HG02938 (cell line): ENCODE measurements around the gene B3GNT7.
"Not testable (repeated sequence)": the region's sequence is repeated elsewhere in the genome, so short reads cannot be mapped to it uniquely, and the experiment has no call there.

Experiments
- ATAC-seq: cut with Tn5 transposase; IDR thresholded peaks from one replicate; pipeline ENCODE4 v1.9.1; 2021; ENCODE audit warnings: mild to moderate bottlenecking, moderate library complexity; ENCODE audit not compliant: unreplicated experiment

Gene B3GNT7

DNA sequence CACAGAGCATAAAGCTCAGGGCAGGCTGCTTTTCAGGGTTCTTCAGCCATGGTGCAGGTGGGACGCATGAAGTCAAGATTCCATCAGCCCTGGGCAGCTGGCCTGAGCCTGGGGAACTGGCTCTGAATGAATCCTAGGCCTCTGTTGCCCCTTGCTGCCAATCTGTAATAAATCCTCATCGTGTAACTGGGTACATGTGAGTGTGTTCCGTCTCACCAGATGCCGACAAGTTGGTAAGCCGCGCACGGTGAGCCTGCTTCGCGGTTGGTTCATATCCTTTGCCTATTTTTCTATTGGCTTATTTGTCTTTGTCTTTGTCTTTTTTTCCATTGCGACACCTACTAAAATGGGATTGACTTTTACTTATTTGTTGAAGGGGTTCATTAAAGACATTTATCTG, 27.7 kb downstream of the B3GNT7 start:
- no peak for ATAC-seq

DNA sequence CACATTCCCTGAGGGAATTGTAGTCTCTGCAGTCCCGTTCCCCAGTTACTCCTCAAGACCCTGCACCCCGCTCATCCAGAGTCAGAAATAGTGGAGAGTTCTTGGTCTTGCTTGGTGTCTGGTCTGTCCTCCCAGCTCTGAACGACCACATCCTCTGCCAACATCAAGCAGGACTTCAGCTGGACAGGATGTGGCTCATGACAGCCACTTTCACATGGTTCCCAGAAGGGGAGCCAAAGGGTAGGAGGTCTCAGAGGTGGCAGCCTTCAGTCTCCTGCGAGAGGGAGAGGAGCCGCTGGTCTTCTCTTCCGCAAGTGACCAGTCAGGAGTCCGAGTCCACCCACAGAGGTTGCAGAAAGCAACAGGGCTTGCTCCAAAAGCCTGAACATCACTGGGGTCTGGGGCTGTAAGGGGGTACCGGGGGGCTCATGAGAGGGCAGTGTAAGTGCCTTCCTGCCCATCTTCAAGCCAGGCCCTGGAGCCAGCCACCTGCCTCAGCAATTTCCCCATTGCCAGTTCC, 29.8 kb downstream of the B3GNT7 start:
- no peak for ATAC-seq

DNA sequence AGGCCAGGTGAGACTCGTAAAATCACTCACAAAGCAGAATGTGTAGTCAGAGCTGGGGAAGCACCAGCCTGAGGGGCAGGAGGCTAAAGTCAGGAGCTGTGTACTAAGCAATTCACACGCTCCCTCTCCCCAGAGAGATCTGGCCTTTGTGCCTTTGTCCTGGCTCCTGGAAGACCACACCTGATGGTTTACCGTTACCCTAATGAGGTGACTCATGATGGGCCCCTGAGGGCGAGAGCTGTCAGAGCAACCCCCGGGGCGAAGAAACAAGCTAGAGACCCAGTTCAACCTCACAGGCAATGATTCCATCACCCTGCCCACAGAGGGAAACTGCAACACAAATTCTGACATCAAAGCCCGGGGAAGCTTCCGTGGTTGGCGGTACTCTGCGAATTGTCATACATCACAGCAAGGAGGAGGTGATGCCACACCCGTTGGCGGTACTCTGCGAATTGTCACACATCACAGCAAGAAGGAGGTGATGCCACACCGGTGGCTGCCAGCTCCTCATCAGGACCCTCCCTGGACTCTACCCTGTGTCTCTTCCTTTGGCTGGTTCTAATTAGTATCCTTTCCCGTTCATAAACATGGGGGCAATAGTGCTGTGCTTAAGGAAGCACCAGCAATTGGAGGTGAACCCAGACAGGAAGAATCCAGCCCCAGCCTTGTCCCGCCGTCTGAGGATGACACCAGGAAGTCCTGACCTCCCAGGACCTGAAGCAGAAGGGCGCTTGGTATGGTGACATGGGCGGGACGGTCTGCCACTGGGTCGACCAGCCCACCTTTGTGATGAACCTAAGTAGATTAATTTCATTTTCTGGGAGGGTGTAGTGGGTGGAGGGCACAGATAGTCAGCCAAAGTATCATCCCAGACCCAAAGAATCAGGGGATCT, 30.5 kb downstream of the B3GNT7 start:
- ATAC-seq, result no peak

DNA sequence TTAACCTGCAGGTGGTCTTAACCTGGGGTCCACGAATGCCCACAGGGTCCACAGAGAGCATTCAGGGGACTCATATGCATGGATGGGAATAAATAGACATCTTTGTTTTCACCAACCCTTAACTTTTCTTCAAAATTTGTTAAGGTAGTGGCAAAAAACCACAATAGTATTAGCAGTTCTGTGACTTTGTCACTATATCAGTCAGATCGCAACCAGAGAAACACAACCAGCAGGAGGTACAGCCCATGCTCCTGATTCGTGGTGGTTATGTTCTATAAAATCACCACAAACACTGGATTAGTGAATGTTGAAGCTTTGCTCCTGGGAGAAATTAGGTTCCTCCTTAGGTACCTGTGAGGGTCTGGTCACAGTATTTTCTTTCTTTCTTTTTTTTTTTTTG, 31.6 kb downstream of the B3GNT7 start:
- ATAC-seq, result no peak

DNA sequence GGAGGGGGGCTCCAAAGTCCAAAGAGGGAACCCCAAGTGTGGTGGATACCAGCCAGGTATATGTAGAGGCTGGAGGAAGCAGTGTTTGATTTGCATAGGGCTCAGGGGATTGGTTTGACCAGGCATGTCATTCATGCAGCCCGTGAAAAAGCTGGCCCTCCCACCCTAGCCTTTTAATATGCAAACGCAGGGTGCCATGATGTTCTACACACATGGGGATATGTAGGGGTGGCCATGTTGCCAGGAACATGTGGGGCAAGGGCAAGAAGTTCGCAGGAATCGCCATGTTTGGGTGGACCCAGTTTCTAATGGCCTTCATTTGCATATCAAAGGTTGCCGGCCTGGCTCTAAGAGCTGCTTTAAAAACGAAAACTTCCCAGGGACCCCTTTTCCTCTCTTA, 33.6 kb downstream of the B3GNT7 start:
- no peak for ATAC-seq

DNA sequence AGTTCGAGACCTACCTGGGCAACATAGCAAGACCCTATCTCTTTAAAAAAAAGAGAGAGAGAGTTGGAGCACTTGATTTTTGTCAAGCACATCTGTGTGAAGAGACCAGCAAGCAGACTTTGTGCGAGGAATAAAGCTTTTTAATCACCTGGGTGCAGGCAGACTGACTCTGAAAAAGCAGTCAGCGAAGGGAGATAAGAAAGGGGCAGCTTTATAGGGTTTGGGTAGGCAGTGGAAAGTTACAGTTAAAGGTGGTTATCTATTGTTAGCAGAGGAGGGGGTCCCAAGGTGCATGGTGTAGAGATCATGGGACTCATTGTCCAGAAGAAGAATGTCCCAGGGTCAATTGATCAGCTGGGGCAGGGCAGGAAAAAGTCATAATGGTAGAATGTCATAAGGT, 34.4 kb downstream of the B3GNT7 start:
- no peak for ATAC-seq

DNA sequence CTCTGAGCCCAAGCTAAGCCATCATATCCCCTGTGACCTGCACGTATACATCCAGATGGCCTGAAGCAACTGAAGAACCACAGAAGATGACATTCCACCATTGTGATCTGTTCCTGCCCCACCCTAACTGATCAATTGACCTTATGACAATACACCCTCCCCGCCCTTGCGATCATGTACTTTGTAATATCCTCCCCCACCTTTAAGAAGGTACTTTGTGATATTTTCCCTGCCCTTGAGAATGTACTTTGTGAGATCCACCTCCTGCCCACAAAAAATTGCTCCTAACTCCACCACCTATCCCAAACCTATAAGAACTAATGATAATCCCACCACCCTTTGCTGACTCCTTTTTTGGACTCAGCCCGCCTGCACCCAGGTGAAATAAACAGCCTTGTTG, 34.9 kb downstream of the B3GNT7 start:
- not testable (repeated sequence) for ATAC-seq

DNA sequence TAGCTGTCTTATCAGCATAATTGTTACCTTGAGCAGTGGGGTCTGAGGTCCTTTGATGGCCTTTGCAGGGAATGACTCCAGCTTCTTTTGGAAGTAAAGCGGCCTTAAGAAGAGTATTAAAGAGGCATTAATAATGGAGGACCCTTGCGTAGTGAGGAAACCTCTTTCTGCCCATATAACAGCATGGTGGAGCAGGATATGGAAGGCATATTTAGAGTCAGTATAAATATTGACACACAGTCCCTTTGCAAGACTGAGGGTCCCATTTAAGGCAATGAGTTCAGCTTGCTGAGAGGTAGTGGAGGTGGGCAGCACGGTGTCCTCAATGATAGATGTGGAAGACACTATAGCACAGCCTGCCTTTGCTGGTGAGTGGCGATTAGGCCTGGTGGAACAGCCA, 36.1 kb downstream of the B3GNT7 start:
- ATAC-seq, result no peak

DNA sequence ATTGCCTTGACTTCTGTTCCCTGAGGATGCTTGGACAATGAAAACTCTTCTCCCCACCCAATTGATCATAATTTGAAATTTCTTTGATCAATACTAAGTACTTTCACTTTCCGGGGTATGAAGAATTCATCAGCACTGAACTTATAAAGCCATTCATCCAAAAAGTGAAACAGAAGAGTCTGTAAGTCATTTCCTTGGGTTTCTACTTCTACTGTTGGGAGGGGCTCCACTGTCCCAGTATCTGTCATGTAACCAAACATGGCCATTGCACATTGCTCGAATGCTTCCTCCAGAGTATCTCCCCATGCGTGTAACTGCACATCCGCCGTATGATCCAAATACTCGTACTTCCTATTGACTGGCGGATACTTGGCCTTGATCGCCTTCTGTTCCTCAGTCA, 38.5 kb downstream of the B3GNT7 start:
- ATAC-seq, result no peak

DNA sequence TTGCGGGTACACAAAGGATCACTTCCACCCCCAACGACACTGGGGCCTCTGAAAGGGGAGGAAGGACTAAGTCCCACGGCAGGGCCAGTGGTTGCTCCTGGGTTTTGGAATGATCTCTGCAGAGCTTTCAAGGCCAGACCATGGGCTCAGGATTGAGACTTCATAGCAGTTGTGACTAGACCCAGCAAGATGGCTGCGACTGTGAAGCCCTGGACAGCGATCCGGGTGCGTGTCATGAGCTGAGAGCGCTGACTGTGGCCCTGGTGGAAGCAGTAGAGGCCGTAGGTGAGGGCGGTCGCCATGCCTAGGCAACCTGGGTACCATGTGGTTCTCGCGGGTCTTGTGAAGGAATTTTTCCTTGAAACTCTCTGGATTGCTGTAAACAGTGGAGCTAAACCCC, 41.4 kb downstream of the B3GNT7 start:
- no peak for ATAC-seq

DNA sequence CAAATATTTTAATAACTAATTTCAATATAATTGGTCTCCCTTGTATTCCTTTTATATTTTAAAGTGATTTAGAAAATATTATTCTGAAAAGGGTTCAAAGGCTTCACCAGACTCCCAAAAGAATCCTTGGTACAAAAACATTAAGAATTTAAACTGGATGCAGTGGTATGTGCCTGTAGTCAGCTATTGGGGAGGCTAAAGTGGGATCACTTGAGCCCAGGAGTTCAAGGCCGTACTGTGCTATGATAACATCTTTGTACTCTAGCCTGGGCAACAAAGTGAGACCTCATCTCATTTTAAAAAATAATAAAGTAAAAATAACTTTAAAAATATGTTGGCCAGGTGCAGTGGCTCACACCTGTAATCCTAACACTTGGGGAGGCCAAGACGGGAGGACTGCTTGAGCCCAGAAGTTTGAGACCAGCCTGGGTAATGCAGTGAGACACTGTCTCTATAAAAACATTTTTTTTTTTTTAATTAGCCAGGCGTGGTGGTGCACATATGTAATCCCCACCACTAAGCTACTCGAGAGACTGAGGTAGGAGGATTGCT, 54.1 kb downstream of the B3GNT7 start:
- ATAC-seq, result no peak

DNA sequence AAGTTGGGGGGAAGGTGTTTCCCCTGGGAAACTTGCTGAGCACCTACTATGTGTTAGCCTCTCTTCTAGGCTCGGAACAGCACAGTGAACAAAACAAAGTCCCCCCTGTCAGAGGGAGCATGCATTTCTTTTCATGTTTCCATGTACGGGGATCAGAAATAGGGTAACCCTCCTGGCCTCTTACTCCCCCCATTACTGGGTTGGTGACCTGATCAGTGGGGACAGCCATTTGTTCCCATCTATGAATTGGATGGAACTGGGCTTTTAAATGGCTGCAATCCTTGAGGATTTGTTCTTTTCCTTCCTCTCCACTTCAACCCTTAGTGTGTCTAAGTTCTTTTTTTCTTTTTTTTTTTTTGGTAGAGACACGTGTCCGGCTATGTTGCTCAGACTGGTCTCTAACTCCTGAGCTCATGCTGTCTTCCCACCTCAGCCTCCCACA, 55.1 kb downstream of the B3GNT7 start:
- no peak for ATAC-seq
